Measurements from ENCODE around the gene RYR1. TPM values are rescaled to one million over a fixed set of nuclear protein-coding genes. Genes with fewer than 3 reads are reported as not detected.
"Not testable (repeated sequence)": the region's sequence is repeated elsewhere in the genome, so short reads cannot be mapped to it uniquely, and the experiment has no call there.

Gene RYR1
- total RNA-seq, 6 experiments from 2014 or later: 0.12 to 1.1 (median 0.49) TPM

- no peaks in the 10 kb centered on the region for H3K4me1 ChIP-seq
- H3K4me3 ChIP-seq: peak within 1 kb of the TSS; percentile 91 to 96 (median 93)
- intact Hi-C loops (cut with DNase I): no loop called here
- peaks cover 0 to 8% (median 0%) of the 10 kb centered on the region in 4 donors for H3K36me3 ChIP-seq
- ATAC-seq (peak; percentile 98 to 99 (median 98)), DNase-seq (peak; percentile 96 to 98 (median 97))
- no CpG with 5 or more reads among the region's 82 CpGs for WGBS (ENCODE audit: insufficient coverage, low coverage, low lambda C conversion rate, missing lambda C conversion rate)
- H3K27me3 ChIP-seq: no peaks in the 10 kb centered on the region
- peak within 1 kb of the TSS; percentile 67 to 74 (median 73) for H3K27ac ChIP-seq
- peak; percentile 61 for TF ChIP-seq POLR2A (IDR thresholded peaks at IDR 0.05)
- TF ChIP-seq CTCF (IDR thresholded peaks at IDR 0.05): peak; percentile 99
- no peaks in the 10 kb centered on the region for H3K9me3 ChIP-seq
Observed at GRCh38 chr19:38402967-38403674, 30.4 kb upstream of the RYR1 start, which contains the start of gene FAM98C. Gene FAM98C, plus strand, starts transcription at chr19:38403093. Its CDS starts 61 bp downstream, at chr19:38403154.

GRCh38 chr19:38404858-38405257 is 28.6 kb upstream of the RYR1 start:
- Histone ChIP-seq H3K27me3 (no peaks in the 10 kb centered on the region), H3K4me1 (no peaks in the 10 kb centered on the region), H3K4me3 (no peak overlapping the region), H3K27ac (no peak overlapping the region), H3K9me3 (no peaks in the 10 kb centered on the region), H3K36me3 (peaks cover 0 to 8% (median 0%) of the 10 kb centered on the region in 4 donors)
- intact Hi-C loops (cut with DNase I): no loop called here
- TF ChIP-seq CTCF (IDR thresholded peaks at IDR 0.05) (no peak), POLR2A (IDR thresholded peaks at IDR 0.05) (no peak)
- ATAC-seq (no peak), DNase-seq (no peak)
- no CpG with 5 or more reads among the region's 6 CpGs for WGBS (ENCODE audit: insufficient coverage, low coverage, low lambda C conversion rate, missing lambda C conversion rate)

GRCh38 chr19:38405276-38405675 is 28.2 kb upstream of the RYR1 start:
- no peak for DNase-seq
- Histone ChIP-seq H3K4me3 (no peak overlapping the region), H3K9me3 (no peaks in the 10 kb centered on the region), H3K27ac (no peak overlapping the region), H3K4me1 (no peaks in the 10 kb centered on the region), H3K36me3 (peaks cover 0 to 8% (median 0%) of the 10 kb centered on the region in 4 donors), H3K27me3 (no peaks in the 10 kb centered on the region)
- TF ChIP-seq POLR2A (IDR thresholded peaks at IDR 0.05): no peak
- TF ChIP-seq CTCF (IDR thresholded peaks at IDR 0.05): no peak
- ATAC-seq: no peak
- intact Hi-C loops (cut with DNase I): no loop called here
- WGBS (ENCODE audit: insufficient coverage, low coverage, low lambda C conversion rate, missing lambda C conversion rate): 98% methylated on average over 5 of the region's 8 CpGs

GRCh38 chr19:38409631-38410133 is 23.8 kb upstream of the RYR1 start:
- H3K4me1 ChIP-seq: no peaks in the 10 kb centered on the region
- intact Hi-C loops (cut with DNase I): no loop called here
- no peak overlapping the region for H3K4me3 ChIP-seq
- no peaks in the 10 kb centered on the region for H3K9me3 ChIP-seq
- 50% methylated on average over 7 of the region's 7 CpGs for WGBS (ENCODE audit: insufficient coverage, low coverage, low lambda C conversion rate, missing lambda C conversion rate)
- TF ChIP-seq CTCF (IDR thresholded peaks at IDR 0.05) (no peak), POLR2A (IDR thresholded peaks at IDR 0.05) (no peak)
- DNase-seq (no peak), ATAC-seq (peak; percentile 20 to 60 (median 38))
- H3K27ac ChIP-seq: no peak overlapping the region
- peaks cover 0 to 8% (median 0%) of the 10 kb centered on the region in 4 donors for H3K36me3 ChIP-seq
- H3K27me3 ChIP-seq: no peaks in the 10 kb centered on the region

GRCh38 chr19:38410407-38410806 is 23.1 kb upstream of the RYR1 start:
- H3K27me3 ChIP-seq; ATAC-seq; H3K27ac ChIP-seq; intact Hi-C loops (cut with DNase I); H3K36me3 ChIP-seq; H3K9me3 ChIP-seq; H3K4me3 ChIP-seq; DNase-seq; H3K4me1 ChIP-seq: not testable (repeated sequence)
- WGBS (ENCODE audit: insufficient coverage, low coverage, low lambda C conversion rate, missing lambda C conversion rate): 81% methylated on average over 5 of the region's 6 CpGs

Measured in right lobe of liver (tissue), 6 donors.